GM18868 (cell line): ENCODE measurements around the gene SLC6A15.
A peak's percentile ranks its signal among the peaks of the same experiment; 100 is the strongest.

ENCODE experiments used
- ATAC-seq: cut with Tn5 transposase; IDR thresholded peaks from one replicate; pipeline ENCODE4 v1.9.1; 2021; ENCODE audit warnings: mild to moderate bottlenecking, moderate library complexity; ENCODE audit not compliant: unreplicated experiment

The SLC6A15 gene

GRCh38 chr12:84912198-84913128, at the start of gene SLC6A15:
Gene SLC6A15, minus strand, starts transcription at chr12:84912799. Its CDS starts 20,679 bp downstream, at chr12:84892120.
- ATAC-seq, result peak; percentile 80

GRCh38 chr12:84960918-84961317, 48.3 kb upstream of the SLC6A15 start:
- no peak for ATAC-seq

GRCh38 chr12:84955298-84955697, 42.7 kb upstream of the SLC6A15 start:
- ATAC-seq, result no peak

GRCh38 chr12:84954415-84954814, 41.8 kb upstream of the SLC6A15 start:
- ATAC-seq, result no peak

- ATAC-seq, result no peak
Observed at GRCh38 chr12:84950971-84951546, 38.5 kb upstream of the SLC6A15 start.

- ATAC-seq, result no peak
Observed at GRCh38 chr12:84946753-84947152, 34.2 kb upstream of the SLC6A15 start.

- ATAC-seq, result no peak
Observed at GRCh38 chr12:84937415-84937814, 24.8 kb upstream of the SLC6A15 start.

- no peak for ATAC-seq
Observed at GRCh38 chr12:84929501-84929900, 16.9 kb upstream of the SLC6A15 start.

- ATAC-seq, result no peak
Observed at GRCh38 chr12:84924981-84925380, 12.4 kb upstream of the SLC6A15 start.

GRCh38 chr12:84922693-84923092, 10.1 kb upstream of the SLC6A15 start:
- ATAC-seq, result no peak

- ATAC-seq, result no peak
Observed at GRCh38 chr12:84920331-84920730, 7.7 kb upstream of the SLC6A15 start.

- ATAC-seq, result no peak
Observed at GRCh38 chr12:84919271-84919670, 6.7 kb upstream of the SLC6A15 start.

- no peak for ATAC-seq
Observed at GRCh38 chr12:84913129-84913515, 523 bp upstream of the SLC6A15 start.

- peak; percentile 25 for ATAC-seq
Observed at GRCh38 chr12:84911271-84912197, 1.1 kb downstream of the SLC6A15 start.

GRCh38 chr12:84910549-84911241, 1.9 kb downstream of the SLC6A15 start:
- ATAC-seq, result no peak

GRCh38 chr12:84904051-84904450, 8.5 kb downstream of the SLC6A15 start:
- no peak for ATAC-seq

- no peak for ATAC-seq
Observed at GRCh38 chr12:84891106-84891838, 21.3 kb downstream of the SLC6A15 start.

- no peak for ATAC-seq
Observed at GRCh38 chr12:84889818-84890217, 22.8 kb downstream of the SLC6A15 start.

GRCh38 chr12:84888861-84889260, 23.7 kb downstream of the SLC6A15 start:
- ATAC-seq, result no peak

GRCh38 chr12:84877340-84877739, 35.3 kb downstream of the SLC6A15 start:
- no peak for ATAC-seq
